Measurements from ENCODE around the gene PARD3B.

PARD3B gene

DNA sequence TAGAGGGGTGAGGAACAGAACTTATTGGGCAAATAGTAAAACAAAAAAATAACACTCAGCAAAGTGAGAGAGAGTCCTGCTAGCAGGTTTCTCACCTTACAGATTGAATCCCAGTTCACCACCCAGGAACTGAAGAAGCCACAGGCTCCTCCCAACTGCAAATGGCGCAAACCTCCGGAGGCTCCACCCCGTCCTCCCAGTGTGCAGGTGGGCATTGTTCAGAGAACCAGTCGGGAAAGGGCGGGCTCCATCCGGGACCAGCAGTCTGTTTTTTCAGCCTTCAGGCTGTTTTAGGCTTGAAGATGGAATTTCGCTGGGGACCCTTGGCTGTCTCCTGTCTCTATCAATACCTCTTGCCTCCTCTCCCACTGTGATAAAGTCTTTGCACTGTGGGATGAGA lies 317.5 kb downstream of the PARD3B start:
- no peak overlapping the region for H2AFZ ChIP-seq (ENCODE audit: low read depth, low read length, severe bottlenecking)
- no peaks in the 10 kb centered on the region for H4K20me1 ChIP-seq (ENCODE audit: low read depth, low read length)
- no peak overlapping the region for H3K9ac ChIP-seq (ENCODE audit: low read length)
- H3K79me2 ChIP-seq (ENCODE audit: insufficient read depth, low read length) = no peaks in the 10 kb centered on the region
- no peaks in the 10 kb centered on the region for H3F3A ChIP-seq (ENCODE audit: insufficient read depth)
- no peak for TF ChIP-seq EZH2phosphoT487 (conservative IDR thresholded peaks at IDR 0.05; ENCODE audit: low read length)
- TF ChIP-seq, protein P1, sequence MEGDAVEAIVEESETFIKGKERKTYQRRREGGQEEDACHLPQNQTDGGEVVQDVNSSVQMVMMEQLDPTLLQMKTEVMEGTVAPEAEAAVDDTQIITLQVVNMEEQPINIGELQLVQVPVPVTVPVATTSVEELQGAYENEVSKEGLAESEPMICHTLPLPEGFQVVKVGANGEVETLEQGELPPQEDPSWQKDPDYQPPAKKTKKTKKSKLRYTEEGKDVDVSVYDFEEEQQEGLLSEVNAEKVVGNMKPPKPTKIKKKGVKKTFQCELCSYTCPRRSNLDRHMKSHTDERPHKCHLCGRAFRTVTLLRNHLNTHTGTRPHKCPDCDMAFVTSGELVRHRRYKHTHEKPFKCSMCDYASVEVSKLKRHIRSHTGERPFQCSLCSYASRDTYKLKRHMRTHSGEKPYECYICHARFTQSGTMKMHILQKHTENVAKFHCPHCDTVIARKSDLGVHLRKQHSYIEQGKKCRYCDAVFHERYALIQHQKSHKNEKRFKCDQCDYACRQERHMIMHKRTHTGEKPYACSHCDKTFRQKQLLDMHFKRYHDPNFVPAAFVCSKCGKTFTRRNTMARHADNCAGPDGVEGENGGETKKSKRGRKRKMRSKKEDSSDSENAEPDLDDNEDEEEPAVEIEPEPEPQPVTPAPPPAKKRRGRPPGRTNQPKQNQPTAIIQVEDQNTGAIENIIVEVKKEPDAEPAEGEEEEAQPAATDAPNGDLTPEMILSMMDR (IDR thresholded peaks at IDR 0.05; ENCODE audit: insufficient read depth, low read length, poor library complexity, severe bottlenecking) = no peak
- H3K4me3 ChIP-seq (ENCODE audit: insufficient read depth, low read length, poor library complexity, severe bottlenecking) = no peak overlapping the region
- H3K4me2 ChIP-seq (ENCODE audit: low read depth, low read length, poor library complexity, severe bottlenecking) = no peak overlapping the region
- H3K27ac ChIP-seq (ENCODE audit: low read depth, low read length) = no peak overlapping the region
- H3K27me3 ChIP-seq (ENCODE audit: low read length) = no peaks in the 10 kb centered on the region
- H3K9me2 ChIP-seq (replicated peaks; ENCODE audit: insufficient read depth, low read length) = no peaks in the 10 kb centered on the region
- H3K36me3 ChIP-seq (ENCODE audit: low read length) = no peaks in the 10 kb centered on the region
- no peaks in the 10 kb centered on the region for H3K9me3 ChIP-seq (ENCODE audit: insufficient read depth, low read length)

DNA sequence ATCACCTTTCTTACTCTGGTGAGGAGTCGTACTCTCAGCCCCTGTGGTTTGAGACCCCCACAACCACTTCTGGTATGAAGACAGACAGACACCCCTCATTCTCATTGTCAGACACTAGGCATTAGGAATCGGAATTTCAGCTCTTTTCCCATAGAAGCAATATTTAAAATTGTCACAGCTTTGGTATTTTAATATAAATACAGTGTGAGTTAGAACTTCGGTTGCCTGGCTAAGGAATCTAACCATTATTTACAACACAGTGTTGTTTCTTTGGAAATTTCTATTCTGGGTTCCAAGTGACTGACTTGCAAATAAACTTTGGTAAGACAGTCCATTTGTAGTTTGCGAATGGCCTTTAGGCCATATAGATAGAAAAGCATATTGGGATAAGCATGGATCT lies 318.1 kb downstream of the PARD3B start:
- Histone ChIP-seq H3K79me2 (ENCODE audit: insufficient read depth, low read length) (no peaks in the 10 kb centered on the region), H3K9me2 (replicated peaks; ENCODE audit: insufficient read depth, low read length) (no peaks in the 10 kb centered on the region), H3K27me3 (ENCODE audit: low read length) (no peaks in the 10 kb centered on the region), H3K4me3 (ENCODE audit: insufficient read depth, low read length, poor library complexity, severe bottlenecking) (no peak overlapping the region), H3K36me3 (ENCODE audit: low read length) (no peaks in the 10 kb centered on the region), H4K20me1 (ENCODE audit: low read depth, low read length) (no peaks in the 10 kb centered on the region), H3K9ac (ENCODE audit: low read length) (no peak overlapping the region), H3F3A (ENCODE audit: insufficient read depth) (no peaks in the 10 kb centered on the region), H3K4me2 (ENCODE audit: low read depth, low read length, poor library complexity, severe bottlenecking) (no peak overlapping the region), H3K9me3 (ENCODE audit: insufficient read depth, low read length) (no peaks in the 10 kb centered on the region), H2AFZ (ENCODE audit: low read depth, low read length, severe bottlenecking) (no peak overlapping the region), H3K27ac (ENCODE audit: low read depth, low read length) (no peak overlapping the region)
- TF ChIP-seq, protein P1 (IDR thresholded peaks at IDR 0.05; ENCODE audit: insufficient read depth, low read length, poor library complexity, severe bottlenecking) = no peak
- TF ChIP-seq EZH2phosphoT487 (conservative IDR thresholded peaks at IDR 0.05; ENCODE audit: low read length) = no peak

DNA sequence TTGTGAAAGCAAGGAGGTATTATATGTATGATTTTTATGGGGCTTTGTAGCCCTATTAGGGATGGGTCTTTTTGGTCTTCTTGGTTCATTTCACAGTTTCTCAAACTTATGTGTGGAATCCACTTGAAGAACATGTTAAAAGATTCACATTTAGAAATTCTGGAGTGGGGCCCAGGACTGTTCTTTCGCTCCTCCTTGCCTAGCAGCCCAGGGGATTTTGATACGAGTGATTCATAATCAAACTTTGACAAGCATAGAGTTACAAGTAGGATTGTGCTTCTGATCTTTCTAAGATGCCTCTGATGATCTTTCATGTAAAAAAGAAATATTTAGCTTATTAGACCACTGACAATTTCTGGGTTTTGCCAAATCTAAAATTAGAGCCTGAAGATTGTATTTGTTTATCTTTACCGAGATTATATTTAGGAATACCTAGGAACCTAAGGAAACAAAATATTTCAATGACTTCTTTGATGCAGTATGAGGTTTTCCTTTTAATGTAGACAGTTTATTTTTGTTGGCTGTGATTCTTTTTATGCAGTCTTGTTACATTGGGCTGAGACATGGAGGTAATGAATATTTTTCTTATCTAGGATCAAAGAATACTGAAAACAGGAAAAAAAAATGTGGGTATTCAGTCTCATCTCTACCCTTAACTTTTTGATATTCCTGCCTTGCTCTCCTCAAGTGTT lies 324.0 kb downstream of the PARD3B start:
- H3K9me2 ChIP-seq (replicated peaks; ENCODE audit: insufficient read depth, low read length) = no peaks in the 10 kb centered on the region
- no peaks in the 10 kb centered on the region for H3K79me2 ChIP-seq (ENCODE audit: insufficient read depth, low read length)
- no peak overlapping the region for H3K4me2 ChIP-seq (ENCODE audit: low read depth, low read length, poor library complexity, severe bottlenecking)
- no peaks in the 10 kb centered on the region for H3K27me3 ChIP-seq (ENCODE audit: low read length)
- TF ChIP-seq EZH2phosphoT487 (conservative IDR thresholded peaks at IDR 0.05; ENCODE audit: low read length) = no peak
- TF ChIP-seq, protein P1 (IDR thresholded peaks at IDR 0.05; ENCODE audit: insufficient read depth, low read length, poor library complexity, severe bottlenecking) = no peak
- no peak overlapping the region for H2AFZ ChIP-seq (ENCODE audit: low read depth, low read length, severe bottlenecking)
- no peak overlapping the region for H3K27ac ChIP-seq (ENCODE audit: low read depth, low read length)
- no peaks in the 10 kb centered on the region for H4K20me1 ChIP-seq (ENCODE audit: low read depth, low read length)
- no peak overlapping the region for H3K9ac ChIP-seq (ENCODE audit: low read length)
- no peaks in the 10 kb centered on the region for H3K36me3 ChIP-seq (ENCODE audit: low read length)
- no peak overlapping the region for H3K4me3 ChIP-seq (ENCODE audit: insufficient read depth, low read length, poor library complexity, severe bottlenecking)
- H3K9me3 ChIP-seq (ENCODE audit: insufficient read depth, low read length) = no peaks in the 10 kb centered on the region
- H3F3A ChIP-seq (ENCODE audit: insufficient read depth) = no peaks in the 10 kb centered on the region

All from SU-DHL-6 (cell line).